CD14-positive monocyte (primary cell): ENCODE data around the gene INPP4B. TPM values are rescaled to one million over a fixed set of nuclear protein-coding genes. Genes with fewer than 3 reads are reported as not detected.

Experiments used
- DNase-seq, 3 donors: peaks; one replicate each; pipeline ENCODE4 v3.0.0-alpha.2; 2011 to 2022
- H2AFZ ChIP-seq: 2 replicates; pipeline ENCODE4 v1.6.0; 2012; ENCODE audit warnings: mild to moderate bottlenecking, low read depth, low read length, inconsistent platforms; ENCODE audit not compliant: insufficient read depth, poor library complexity, severe bottlenecking
- H3K27ac ChIP-seq, 2 donors: 1 replicate in 1 of 2; 2 replicates in 1 of 2; pipeline ENCODE4 v1.5.1; 2012 to 2013; ENCODE audit warnings: low read length in 2 of 2, control low read depth in 1 of 2, inconsistent platforms in 1 of 2, low read depth in 1 of 2, mild to moderate bottlenecking in 1 of 2
- H3K27me3 ChIP-seq, 2 donors: one replicate each; pipeline versions ENCODE4 v1.6.0 to v1.6.1; 2011 to 2013; ENCODE audit warnings: low read length in 2 of 2; ENCODE audit not compliant: control insufficient read depth in 2 of 2, insufficient read depth in 2 of 2
- H3K36me3 ChIP-seq, 2 donors: replicated peaks in 1 of 2; 1 replicate in 1 of 2; 2 replicates in 1 of 2; pipeline versions ENCODE4 v1.5.1 to v1.6.1; 2012 to 2013; ENCODE audit warnings: low read length in 2 of 2, control low read depth in 1 of 2, inconsistent platforms in 1 of 2, mild to moderate bottlenecking in 1 of 2; ENCODE audit not compliant: insufficient read depth in 2 of 2, control insufficient read depth in 1 of 2
- H3K4me1 ChIP-seq, 2 donors: 1 replicate in 1 of 2; 2 replicates in 1 of 2; pipeline versions ENCODE4 v1.5.1 to v1.6.1; 2012 to 2013; ENCODE audit warnings: low read length in 2 of 2, control low read depth in 1 of 2, inconsistent platforms in 1 of 2, mild to moderate bottlenecking in 1 of 2, moderate library complexity in 1 of 2; ENCODE audit not compliant: insufficient read depth in 2 of 2, control insufficient read depth in 1 of 2
- H3K4me2 ChIP-seq: replicated peaks from 2 replicates; pipeline ENCODE3; 2012; ENCODE audit warnings: low read length, moderate library complexity, mild to moderate bottlenecking; ENCODE audit not compliant: poor library complexity, severe bottlenecking; ENCODE audit errors: extremely low read depth
- H3K4me3 ChIP-seq, 3 experiments: fragments of 200-600 bp in 1 of 3; sonication (generic) in 1 of 3; replicated peaks in 1 of 3; 1 replicate in 2 of 3; 2 replicates in 1 of 3; pipeline ENCODE4 v1.5.1; 2011 to 2013; ENCODE audit warnings: low read length in 3 of 3, mild to moderate bottlenecking in 3 of 3, control low read depth in 2 of 3, low read depth in 2 of 3, inconsistent platforms in 1 of 3, moderate library complexity in 1 of 3
- H3K79me2 ChIP-seq: 2 replicates; pipeline ENCODE4 v1.6.0; 2012; ENCODE audit warnings: mild to moderate bottlenecking, control low read depth, inconsistent platforms, low read length, moderate library complexity; ENCODE audit not compliant: insufficient read depth
- H3K9ac ChIP-seq: 2 replicates; pipeline ENCODE4 v1.6.0; 2017; ENCODE audit warnings: low read length, mild to moderate bottlenecking; ENCODE audit not compliant: insufficient read depth, poor library complexity, severe bottlenecking
- H3K9me3 ChIP-seq, 2 donors: replicated peaks in 1 of 2; 1 replicate in 1 of 2; 2 replicates in 1 of 2; pipeline versions ENCODE4 v1.5.1 to v1.6.1; 2012 to 2013; ENCODE audit warnings: low read length in 2 of 2, control low read depth in 1 of 2; ENCODE audit not compliant: control insufficient read depth in 1 of 2, insufficient read depth in 1 of 2
- H4K20me1 ChIP-seq: 2 replicates; pipeline ENCODE4 v1.6.0; 2012; ENCODE audit warnings: mild to moderate bottlenecking, low read length, control low read depth, moderate library complexity; ENCODE audit not compliant: insufficient read depth
- H3K27ac Mint-ChIP-seq, 7 donors: one replicate each; pipeline ENCODE4 v1.8.0; 2020; ENCODE audit warnings: mild to moderate bottlenecking in 7 of 7, mixed read lengths in 7 of 7, moderate library complexity in 6 of 7, inconsistent platforms in 2 of 7
- H3K27me3 Mint-ChIP-seq, 3 donors: one replicate each; pipeline ENCODE4 v1.8.0; 2021 to 2022; ENCODE audit warnings: low read depth in 3 of 3, mild to moderate bottlenecking in 3 of 3, mixed read lengths in 3 of 3, moderate library complexity in 3 of 3, inconsistent platforms in 1 of 3
- H3K36me3 Mint-ChIP-seq, 2 donors: one replicate each; pipeline ENCODE4 v1.8.0; 2020; ENCODE audit warnings: mixed read lengths in 2 of 2, inconsistent platforms in 1 of 2, mild to moderate bottlenecking in 1 of 2
- H3K4me1 Mint-ChIP-seq: one replicate; pipeline ENCODE4 v1.8.0; 2020; ENCODE audit warnings: mild to moderate bottlenecking, mixed read lengths
- H3K4me3 Mint-ChIP-seq, 2 donors: one replicate each; pipeline ENCODE4 v1.8.0; 2020; ENCODE audit warnings: mild to moderate bottlenecking in 2 of 2, mixed read lengths in 2 of 2, moderate library complexity in 1 of 2
- H3K9me3 Mint-ChIP-seq, 7 donors: one replicate each; pipeline ENCODE4 v1.8.0; 2020 to 2022; ENCODE audit warnings: mixed read lengths in 7 of 7, mild to moderate bottlenecking in 6 of 7, moderate library complexity in 6 of 7, inconsistent platforms in 2 of 7
- CTCF ChIP-seq: fragments of 200-600 bp; IDR thresholded peaks from one replicate; pipeline ENCODE4 v1.8.0; 2022; ENCODE audit warnings: antibody characterized with exemption, mild to moderate bottlenecking
- WGBS: methylation state at CpG from one replicate; pipeline ENCODE4 v1.1.5; 2013; ENCODE audit warnings: missing lambda C conversion rate; ENCODE audit not compliant: insufficient coverage; 5-methylcytosine and 5-hydroxymethylcytosine counted together
- intact Hi-C, 2 donors: fragments of 100-400 bp; cut with micrococcal nuclease; formaldehyde crosslinking; loops; one replicate each; pipeline versions ENCODE4 v1.15.0 to v1.15.1; 2023
- polyA plus RNA-seq, 3 donors: library from polyadenylated mRNA; depleted of rRNA in 1 of 3; unstranded in 2 of 3; stranded (reverse) in 1 of 3; fragments of 300-500 nt in 2 of 3; fragments of >200 nt in 1 of 3; fragmentation: Illumina TruSeq in 2 of 3; gene quantifications; 1 replicate in 2 of 3; 2 replicates in 1 of 3; pipeline ENCODE4 v1.2.3, GENCODE V29; 2012 to 2021

INPP4B gene
- polyA plus RNA-seq, 3 donors, result 0.13 to 0.38 (median 0.22) TPM

- WGBS, result no CpG with 5 or more reads among the region's 1 CpG
- H3K4me1 Mint-ChIP-seq, result no peaks in the 10 kb centered on the region
- H3K4me2 ChIP-seq, result no peak overlapping the region
- H3K4me3 Mint-ChIP-seq, result no peak overlapping the region
- H3K27ac Mint-ChIP-seq, result no peak overlapping the region
- H3K4me3 ChIP-seq, result no peak overlapping the region
- no peak overlapping the region for H3K9ac ChIP-seq
- H3K36me3 Mint-ChIP-seq, result no peaks in the 10 kb centered on the region
- H3K9me3 ChIP-seq, result no peaks in the 10 kb centered on the region
- no peaks in the 10 kb centered on the region for H3K79me2 ChIP-seq
- peaks cover 0 to 2% (median 0%) of the 10 kb centered on the region in 7 donors for H3K9me3 Mint-ChIP-seq
- H3K27me3 ChIP-seq, result no peaks in the 10 kb centered on the region
- no peak for DNase-seq
- peaks cover 0 to 4% (median 0%) of the 10 kb centered on the region in 3 donors for H3K27me3 Mint-ChIP-seq
- no peak overlapping the region for H2AFZ ChIP-seq
- intact Hi-C loops, result no loop called here
- H4K20me1 ChIP-seq, result no peaks in the 10 kb centered on the region
- no peak for TF ChIP-seq CTCF
- no peaks in the 10 kb centered on the region for H3K4me1 ChIP-seq
- no peak overlapping the region for H3K27ac ChIP-seq
- no peaks in the 10 kb centered on the region for H3K36me3 ChIP-seq
Observed at GRCh38 chr4:142778900-142779299, 67.2 kb downstream of the INPP4B start.

- Histone ChIP-seq H3K4me2 (no peak overlapping the region), H3K79me2 (no peaks in the 10 kb centered on the region), H3K4me1 (no peaks in the 10 kb centered on the region), H2AFZ (no peak overlapping the region), H3K36me3 (no peaks in the 10 kb centered on the region), H3K27ac (no peak overlapping the region), H3K9me3 (no peaks in the 10 kb centered on the region), H4K20me1 (no peaks in the 10 kb centered on the region), H3K4me3 (no peak overlapping the region), H3K27me3 (no peaks in the 10 kb centered on the region), H3K9ac (no peak overlapping the region)
- intact Hi-C loops, result no loop called here
- H3K4me1 Mint-ChIP-seq, result no peaks in the 10 kb centered on the region
- TF ChIP-seq CTCF, result no peak
- no CpG with 5 or more reads among the region's 1 CpG for WGBS
- H3K9me3 Mint-ChIP-seq, result peaks cover 0 to 2% (median 0%) of the 10 kb centered on the region in 7 donors
- no peak overlapping the region for H3K4me3 Mint-ChIP-seq
- peaks cover 0 to 4% (median 0%) of the 10 kb centered on the region in 3 donors for H3K27me3 Mint-ChIP-seq
- DNase-seq, result no peak
- H3K27ac Mint-ChIP-seq, result no peak overlapping the region
- no peaks in the 10 kb centered on the region for H3K36me3 Mint-ChIP-seq
Observed at GRCh38 chr4:142778430-142778829, 67.7 kb downstream of the INPP4B start.
